Cardiac muscle cell (in vitro differentiated cells and primary cell): ENCODE results near the gene CNOT8. TPM values are rescaled to one million over a fixed set of nuclear protein-coding genes. Genes with fewer than 3 reads are reported as not detected.
A peak's percentile ranks its signal among the peaks of the same experiment; 100 is the strongest.

Experiments used
- DNase-seq, 2 donors: peaks; one replicate each; pipeline versions ENCODE4 v3.0.0 to v3.0.0-alpha.2; 2010 to 2017; ENCODE audit warnings: low read depth in 1 of 2, low spot score in 1 of 2
- H3K27ac ChIP-seq: fragments of 200-600 bp; sonication (generic); 2 replicates; pipeline ENCODE4 v1.5.1; 2016
- H3K27me3 ChIP-seq: fragments of 200-600 bp; sonication (generic); 2 replicates; pipeline ENCODE4 v1.6.0; 2016; ENCODE audit warnings: control low read depth
- H3K36me3 ChIP-seq: fragments of 200-600 bp; sonication (generic); 2 replicates; pipeline ENCODE4 v1.5.1; 2016; ENCODE audit warnings: control low read depth
- H3K4me1 ChIP-seq: fragments of 200-600 bp; sonication (generic); 2 replicates; pipeline ENCODE4 v1.8.1; 2017; ENCODE audit warnings: low read depth, mild to moderate bottlenecking, mixed run types
- H3K4me3 ChIP-seq: fragments of 200-600 bp; sonication (generic); 2 replicates; pipeline ENCODE4 v1.5.1; 2016; ENCODE audit warnings: mild to moderate bottlenecking
- H3K9me3 ChIP-seq: fragments of 200-600 bp; sonication (generic); 2 replicates; pipeline ENCODE4 v1.5.1; 2017; ENCODE audit warnings: low read depth, mild to moderate bottlenecking, control low read depth
- CTCF ChIP-seq: IDR thresholded peaks from 2 replicates; pipeline ENCODE4 v1.5.1; 2012; ENCODE audit warnings: low read depth, mild to moderate bottlenecking, low read length
- polyA plus RNA-seq: library from polyadenylated mRNA; unstranded; fragments of >200 nt; fragmentation: Nextera tagmentation; extraction: Ambion mirVana; gene quantifications from 2 replicates; pipeline ENCODE4 v1.2.1, GENCODE V29; 2016
- total RNA-seq: library from RNA; depleted of rRNA; stranded (reverse); fragments of >200 nt; gene quantifications from 2 replicates; pipeline ENCODE4 v1.2.3, GENCODE V29; 2016

The CNOT8 gene
- total and polyA plus RNA-seq, 2 experiments from 2014 or later = 37.2 to 45.2 TPM

- Histone ChIP-seq H3K27me3 (no peaks in the 10 kb centered on the region), H3K36me3 (peaks cover 7% of the 10 kb centered on the region), H3K4me3 (no peak overlapping the region), H3K4me1 (peaks cover 16% of the 10 kb centered on the region), H3K27ac (no peak overlapping the region), H3K9me3 (no peaks in the 10 kb centered on the region)
- no peak for DNase-seq
- no peak for TF ChIP-seq CTCF
Observed at GRCh38 chr5:154836225-154836624, 22.2 kb upstream of the CNOT8 start.

GRCh38 chr5:154837009-154837901, 21.2 kb upstream of the CNOT8 start:
- no peaks in the 10 kb centered on the region for H3K27me3 ChIP-seq
- peaks cover 19% of the 10 kb centered on the region for H3K4me1 ChIP-seq
- peaks cover 4% of the 10 kb centered on the region for H3K36me3 ChIP-seq
- no peak for TF ChIP-seq CTCF
- H3K4me3 ChIP-seq = no peak overlapping the region
- H3K9me3 ChIP-seq = no peaks in the 10 kb centered on the region
- no peak for DNase-seq
- no peak overlapping the region for H3K27ac ChIP-seq

- H3K27ac ChIP-seq = peak overlapping the region; percentile 68
- DNase-seq = peak in 1 of 2 donors; percentile 11
- H3K36me3 ChIP-seq = peaks cover 4% of the 10 kb centered on the region
- H3K27me3 ChIP-seq = no peaks in the 10 kb centered on the region
- no peak for TF ChIP-seq CTCF
- no peak overlapping the region for H3K4me3 ChIP-seq
- H3K9me3 ChIP-seq = no peaks in the 10 kb centered on the region
- peaks cover 20% of the 10 kb centered on the region for H3K4me1 ChIP-seq
Observed at GRCh38 chr5:154840435-154841272, 17.8 kb upstream of the CNOT8 start.

GRCh38 chr5:154841273-154841661, 17.2 kb upstream of the CNOT8 start:
- peak overlapping the region; percentile 68 for H3K27ac ChIP-seq
- peaks cover 4% of the 10 kb centered on the region for H3K36me3 ChIP-seq
- no peak for TF ChIP-seq CTCF
- H3K4me3 ChIP-seq = no peak overlapping the region
- H3K27me3 ChIP-seq = no peaks in the 10 kb centered on the region
- no peak for DNase-seq
- no peaks in the 10 kb centered on the region for H3K9me3 ChIP-seq
- H3K4me1 ChIP-seq = peaks cover 20% of the 10 kb centered on the region

GRCh38 chr5:154842689-154843530, 15.5 kb upstream of the CNOT8 start:
- Histone ChIP-seq H3K9me3 (no peaks in the 10 kb centered on the region), H3K27ac (no peak overlapping the region), H3K36me3 (peaks cover under 1% of the 10 kb centered on the region), H3K27me3 (no peaks in the 10 kb centered on the region), H3K4me1 (peaks cover 20% of the 10 kb centered on the region), H3K4me3 (no peak overlapping the region)
- no peak for TF ChIP-seq CTCF
- no peak for DNase-seq
